ENCODE measurements around the gene CACNB2. TPM values are rescaled to one million over a fixed set of nuclear protein-coding genes. Genes with fewer than 3 reads are reported as not detected.

Gene CACNB2
- total RNA-seq, 2 donors from 2014 or later = 12.5 to 12.7 TPM

DNA sequence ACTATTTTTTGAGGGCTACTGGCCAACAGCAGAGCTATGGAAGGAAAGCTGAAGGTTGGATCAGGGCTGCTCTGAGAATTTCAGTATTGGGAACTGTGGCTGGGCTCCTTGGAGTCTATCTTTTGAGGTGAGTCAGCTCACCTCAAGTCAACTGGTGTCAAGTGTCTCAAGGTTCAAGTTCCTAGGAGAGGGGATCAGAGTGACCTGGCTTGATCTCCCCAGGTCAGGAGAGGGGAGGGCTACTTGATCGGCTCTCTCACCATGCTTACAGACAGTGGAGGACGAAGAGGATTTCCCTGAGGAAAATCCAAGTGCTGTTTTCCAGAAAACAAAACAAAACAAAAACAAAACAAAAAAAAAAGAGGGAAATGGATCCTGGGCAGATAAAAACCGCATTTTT lies 132.8 kb downstream of the CACNB2 start:
- H3K4me3 ChIP-seq = no peak overlapping the region
- no peak overlapping the region for H3K27ac ChIP-seq
- no peaks in the 10 kb centered on the region for H3K4me1 ChIP-seq
- DNase-seq = no peak
- H3K27me3 ChIP-seq = no peaks in the 10 kb centered on the region
- intact Hi-C loops (cut with DNase I) = no loop called here
- 89 to 92% methylated on average over 3 of the region's 3 CpGs for WGBS, 2 donors
- H3K9me3 ChIP-seq = no peaks in the 10 kb centered on the region
- H3K36me3 ChIP-seq (replicated peaks in 1 of 2; ENCODE audit: insufficient read depth in 1 of 2, low read depth in 2 of 2) = no peaks in the 10 kb centered on the region
- TF ChIP-seq, protein P1, sequence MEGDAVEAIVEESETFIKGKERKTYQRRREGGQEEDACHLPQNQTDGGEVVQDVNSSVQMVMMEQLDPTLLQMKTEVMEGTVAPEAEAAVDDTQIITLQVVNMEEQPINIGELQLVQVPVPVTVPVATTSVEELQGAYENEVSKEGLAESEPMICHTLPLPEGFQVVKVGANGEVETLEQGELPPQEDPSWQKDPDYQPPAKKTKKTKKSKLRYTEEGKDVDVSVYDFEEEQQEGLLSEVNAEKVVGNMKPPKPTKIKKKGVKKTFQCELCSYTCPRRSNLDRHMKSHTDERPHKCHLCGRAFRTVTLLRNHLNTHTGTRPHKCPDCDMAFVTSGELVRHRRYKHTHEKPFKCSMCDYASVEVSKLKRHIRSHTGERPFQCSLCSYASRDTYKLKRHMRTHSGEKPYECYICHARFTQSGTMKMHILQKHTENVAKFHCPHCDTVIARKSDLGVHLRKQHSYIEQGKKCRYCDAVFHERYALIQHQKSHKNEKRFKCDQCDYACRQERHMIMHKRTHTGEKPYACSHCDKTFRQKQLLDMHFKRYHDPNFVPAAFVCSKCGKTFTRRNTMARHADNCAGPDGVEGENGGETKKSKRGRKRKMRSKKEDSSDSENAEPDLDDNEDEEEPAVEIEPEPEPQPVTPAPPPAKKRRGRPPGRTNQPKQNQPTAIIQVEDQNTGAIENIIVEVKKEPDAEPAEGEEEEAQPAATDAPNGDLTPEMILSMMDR (IDR thresholded peaks at IDR 0.05) = no peak
- no peak for TF ChIP-seq POLR2A (IDR thresholded peaks at IDR 0.05)
- ATAC-seq = no peak

DNA sequence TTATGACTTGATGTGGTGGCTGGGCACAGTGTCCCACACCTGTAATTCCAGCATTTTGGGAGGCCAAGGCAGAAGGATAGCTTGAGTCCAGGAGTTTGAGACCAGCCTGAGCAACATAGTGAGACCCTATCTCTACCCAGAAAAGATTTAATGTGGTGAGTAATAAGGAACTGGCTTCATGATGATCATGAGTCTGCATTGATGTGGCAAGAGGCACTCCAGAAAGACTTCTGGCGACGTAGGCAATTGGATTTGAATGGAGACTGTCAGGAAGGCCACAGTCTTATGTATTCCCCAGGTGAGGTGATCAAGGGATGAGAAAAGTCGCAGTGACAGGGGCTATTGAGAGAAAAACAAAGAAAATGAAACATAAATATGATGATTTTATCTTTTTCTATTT lies 138.0 kb downstream of the CACNB2 start:
- 83 to 98% methylated on average over 3 of the region's 3 CpGs for WGBS, 2 donors
- TF ChIP-seq POLR2A (IDR thresholded peaks at IDR 0.05) = no peak
- TF ChIP-seq, protein P1 (IDR thresholded peaks at IDR 0.05) = no peak
- no peak for DNase-seq

DNA sequence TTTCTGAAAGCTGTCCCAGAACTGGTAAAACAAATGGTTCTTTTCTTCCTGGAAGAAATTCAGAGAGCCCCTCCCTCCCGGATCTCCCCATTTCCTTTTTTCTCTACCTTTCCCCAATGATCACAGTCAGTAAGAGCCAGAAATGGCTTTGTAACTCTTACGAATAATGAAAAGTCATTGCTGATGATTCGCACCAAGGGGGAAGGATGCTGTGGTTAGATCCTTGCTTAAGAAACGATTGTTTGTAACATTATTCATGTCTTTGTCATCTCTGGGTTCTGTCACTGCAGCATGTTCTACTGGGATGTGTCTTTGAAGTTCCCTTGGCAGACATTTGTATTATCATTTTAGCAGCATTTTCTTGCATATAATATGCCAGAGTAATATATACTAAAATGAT lies 138.9 kb downstream of the CACNB2 start:
- 56 to 59% methylated on average over 4 of the region's 4 CpGs for WGBS, 2 donors
- DNase-seq = no peak
- no peak overlapping the region for H3K4me3 ChIP-seq

More for the DNA sequence above, 138.0 kb downstream of the CACNB2 start:
- H3K36me3 ChIP-seq (replicated peaks in 1 of 2; ENCODE audit: insufficient read depth in 1 of 2, low read depth in 2 of 2) = no peaks in the 10 kb centered on the region
- H3K27me3 ChIP-seq = no peaks in the 10 kb centered on the region
- H3K4me1 ChIP-seq = no peaks in the 10 kb centered on the region
- no peak overlapping the region for H3K4me3 ChIP-seq
- H3K9me3 ChIP-seq = no peaks in the 10 kb centered on the region
- no peak overlapping the region for H3K27ac ChIP-seq
- no peak for ATAC-seq
- intact Hi-C loops (cut with DNase I) = no loop called here

DNA sequence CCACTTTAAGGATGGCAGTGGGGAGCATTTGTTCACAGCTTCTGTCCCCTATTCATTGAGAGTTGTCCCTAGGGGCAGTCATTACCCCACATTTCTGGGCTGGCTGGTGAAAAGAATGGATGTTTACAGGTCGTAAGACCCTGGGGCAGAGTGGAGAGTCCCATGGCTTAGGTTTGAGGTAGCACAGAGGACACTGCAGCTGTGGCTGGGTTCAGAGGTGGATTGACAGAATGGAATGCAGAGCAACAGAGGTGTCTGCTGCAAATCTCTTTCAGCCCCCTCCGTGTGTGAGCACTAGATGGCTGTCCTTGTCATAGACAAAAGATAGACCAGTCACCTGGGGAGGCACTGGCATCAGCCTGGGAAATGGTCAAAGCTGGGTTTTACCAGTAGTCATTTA lies 141.9 kb downstream of the CACNB2 start:
- DNase-seq (no peak), ATAC-seq (no peak)
- Histone ChIP-seq H3K4me1 (no peaks in the 10 kb centered on the region), H3K4me3 (no peak overlapping the region), H3K27ac (no peak overlapping the region), H3K36me3 (replicated peaks in 1 of 2; ENCODE audit: insufficient read depth in 1 of 2, low read depth in 2 of 2) (no peaks in the 10 kb centered on the region), H3K9me3 (no peaks in the 10 kb centered on the region), H3K27me3 (no peaks in the 10 kb centered on the region)
- intact Hi-C loops (cut with DNase I) = no loop called here
- no peak for TF ChIP-seq POLR2A (IDR thresholded peaks at IDR 0.05)
- TF ChIP-seq, protein P1 (IDR thresholded peaks at IDR 0.05) = no peak
- WGBS, 2 donors = 57 to 89% methylated on average over 2 of the region's 2 CpGs

More for the DNA sequence above, 138.9 kb downstream of the CACNB2 start:
- Histone ChIP-seq H3K27me3 (no peaks in the 10 kb centered on the region), H3K27ac (no peak overlapping the region), H3K36me3 (replicated peaks in 1 of 2; ENCODE audit: insufficient read depth in 1 of 2, low read depth in 2 of 2) (no peaks in the 10 kb centered on the region), H3K4me1 (no peaks in the 10 kb centered on the region), H3K9me3 (no peaks in the 10 kb centered on the region)
- no peak for ATAC-seq
- no peak for TF ChIP-seq POLR2A (IDR thresholded peaks at IDR 0.05)
- TF ChIP-seq, protein P1 (IDR thresholded peaks at IDR 0.05) = no peak
- intact Hi-C loops (cut with DNase I) = no loop called here

DNA sequence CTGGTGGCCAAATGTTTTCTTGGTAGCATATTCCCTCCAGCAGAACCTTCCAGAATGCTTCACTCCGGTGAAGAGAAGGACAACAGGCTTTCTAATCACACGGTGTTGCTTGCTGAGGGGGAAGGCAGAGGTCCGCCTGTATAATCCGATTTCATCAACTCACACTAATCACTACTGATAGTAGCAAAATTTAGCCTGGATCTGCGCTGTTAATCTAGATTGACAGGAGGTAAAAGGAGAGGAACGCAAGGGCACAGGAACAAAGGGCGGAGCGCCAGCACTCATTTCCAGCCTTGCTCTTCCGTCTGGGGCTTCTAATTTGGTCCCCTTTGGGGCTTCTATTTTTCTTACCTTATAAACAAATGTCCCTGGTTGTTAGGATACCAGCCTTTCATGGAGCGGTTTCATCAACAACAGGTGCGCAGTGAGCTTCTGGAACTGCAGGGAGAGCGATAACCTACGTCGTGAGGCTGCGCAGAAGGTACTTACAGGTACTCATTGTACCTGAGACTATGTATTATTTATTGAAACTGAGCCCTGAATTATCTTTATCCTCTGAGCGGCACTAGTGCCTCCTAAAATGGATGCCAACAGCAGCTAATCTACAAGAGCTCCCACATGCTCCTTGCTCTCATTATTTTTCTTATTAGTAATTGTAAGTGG lies 150.6 kb downstream of the CACNB2 start:
- no peak for TF ChIP-seq POLR2A (IDR thresholded peaks at IDR 0.05)
- TF ChIP-seq, protein P1 (IDR thresholded peaks at IDR 0.05) = no peak
- no peaks in the 10 kb centered on the region for H3K9me3 ChIP-seq
- H3K36me3 ChIP-seq (replicated peaks in 1 of 2; ENCODE audit: insufficient read depth in 1 of 2, low read depth in 2 of 2) = no peaks in the 10 kb centered on the region
- H3K27ac ChIP-seq = no peak overlapping the region
- no peak overlapping the region for H3K4me3 ChIP-seq
- peak; percentile 27 for ATAC-seq
- H3K4me1 ChIP-seq = no peaks in the 10 kb centered on the region
- intact Hi-C loops (cut with DNase I) = no loop called here
- 91 to 92% methylated on average over 16 of the region's 16 CpGs for WGBS, 2 donors
- peak in 3 of 4 donors; percentile 22 to 35 (median 28) for DNase-seq
- H3K27me3 ChIP-seq = no peaks in the 10 kb centered on the region
